ENCODE data around the gene ASPDH.

The ASPDH gene

DNA sequence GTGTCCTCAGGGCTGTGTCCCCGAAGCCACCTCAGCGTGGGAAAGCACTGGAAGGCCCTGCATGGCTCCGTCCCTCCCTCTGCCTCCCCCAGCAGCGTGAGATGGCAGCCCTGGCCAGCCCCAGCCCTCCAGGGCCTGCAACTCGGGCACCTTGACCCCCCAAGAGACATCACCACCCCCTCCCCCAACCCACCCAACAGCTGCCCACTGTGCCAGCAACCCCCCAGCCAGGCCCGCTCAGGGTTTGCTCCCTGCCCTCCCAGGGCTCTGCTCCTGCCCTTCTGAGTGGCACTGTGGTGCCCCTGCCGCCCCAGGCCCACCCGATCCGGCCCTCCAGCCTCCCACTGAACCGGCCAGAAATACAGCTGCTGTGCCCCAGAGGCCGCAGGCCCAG is 1.5 kb upstream of the ASPDH start:
- DNase-seq (ENCODE audit: low spot score) (no peak), FAIRE-seq (no peak)

DNA sequence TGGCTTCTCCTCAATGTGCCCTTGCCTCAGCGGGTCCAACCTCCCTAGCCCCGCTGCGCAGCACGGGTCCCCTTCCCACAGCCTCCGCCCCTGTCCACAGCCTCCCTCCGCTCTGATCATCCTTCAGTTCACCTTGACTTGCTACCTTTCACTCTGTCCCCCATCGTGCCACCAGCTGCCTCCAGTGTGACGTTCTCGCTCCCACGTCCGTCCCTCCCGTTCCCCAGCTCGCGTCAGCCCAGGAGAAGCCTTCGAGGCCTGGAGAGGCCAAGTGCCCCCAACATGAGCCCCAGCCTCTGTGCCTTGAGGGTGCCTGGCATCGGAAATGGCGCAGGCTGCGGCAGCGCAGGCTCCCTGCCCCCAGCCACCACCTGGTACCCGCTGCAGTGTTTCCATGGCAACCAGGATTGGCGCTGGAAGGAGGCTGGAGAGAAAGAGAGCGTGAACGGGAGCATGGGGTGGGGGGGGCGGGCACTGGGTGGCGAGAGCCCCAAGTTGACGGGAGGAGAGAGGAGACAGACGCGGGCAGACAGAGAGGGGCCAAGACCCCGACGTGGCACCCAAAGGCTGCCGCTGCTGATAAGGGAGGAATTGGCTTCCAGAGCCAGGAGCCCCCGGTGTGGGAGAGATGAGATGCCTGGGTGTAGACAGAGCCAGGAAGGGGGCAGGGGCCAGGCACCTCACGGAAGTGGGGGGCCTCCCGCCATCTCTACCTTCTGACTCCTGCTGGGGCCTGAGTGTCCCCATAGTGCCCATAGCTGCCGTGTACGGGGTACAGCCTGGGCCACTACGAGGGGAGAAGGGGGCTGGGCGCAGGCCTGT is 844 bp upstream of the ASPDH start:
- FAIRE-seq (no peak), DNase-seq (ENCODE audit: low spot score) (no peak)

DNA sequence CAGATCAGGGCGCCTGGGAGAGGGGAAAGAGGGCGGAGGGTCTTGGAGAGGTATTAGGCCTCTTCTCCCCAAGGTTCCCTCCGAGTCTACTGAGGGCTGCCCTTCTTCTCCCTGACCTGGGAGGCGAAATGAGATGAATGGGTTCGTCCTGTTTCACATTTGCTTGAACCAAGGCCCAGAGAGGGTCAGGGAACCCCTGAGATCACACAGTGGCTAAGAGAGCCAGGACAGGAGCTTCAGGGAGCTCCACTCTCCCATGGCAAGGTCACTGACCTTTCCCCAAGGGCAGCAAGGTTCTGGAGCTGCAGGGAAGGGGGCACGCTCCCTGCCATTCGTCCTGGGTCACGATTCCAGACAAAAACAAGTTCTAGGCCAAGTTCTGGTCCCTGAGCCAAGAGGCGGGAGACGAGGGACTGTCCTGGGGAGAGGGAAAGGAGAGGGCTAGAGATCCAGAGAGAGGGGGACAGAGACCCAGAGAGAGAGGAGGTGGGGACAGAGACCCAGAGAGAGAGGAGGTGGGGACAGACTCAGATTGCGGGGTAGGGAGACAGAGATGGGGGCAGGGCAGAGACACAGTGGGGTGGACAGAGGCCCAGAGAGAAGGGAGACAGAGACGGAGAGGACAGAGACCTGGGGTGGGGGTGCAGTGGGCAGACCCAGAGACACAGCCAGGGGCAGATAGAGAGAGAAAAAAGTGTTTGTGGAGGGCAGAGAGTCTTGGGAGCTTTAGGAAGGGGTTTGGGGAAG is 541 bp downstream of the ASPDH start:
- DNase-seq (ENCODE audit: low spot score): no peak
- FAIRE-seq: no peak

DNA sequence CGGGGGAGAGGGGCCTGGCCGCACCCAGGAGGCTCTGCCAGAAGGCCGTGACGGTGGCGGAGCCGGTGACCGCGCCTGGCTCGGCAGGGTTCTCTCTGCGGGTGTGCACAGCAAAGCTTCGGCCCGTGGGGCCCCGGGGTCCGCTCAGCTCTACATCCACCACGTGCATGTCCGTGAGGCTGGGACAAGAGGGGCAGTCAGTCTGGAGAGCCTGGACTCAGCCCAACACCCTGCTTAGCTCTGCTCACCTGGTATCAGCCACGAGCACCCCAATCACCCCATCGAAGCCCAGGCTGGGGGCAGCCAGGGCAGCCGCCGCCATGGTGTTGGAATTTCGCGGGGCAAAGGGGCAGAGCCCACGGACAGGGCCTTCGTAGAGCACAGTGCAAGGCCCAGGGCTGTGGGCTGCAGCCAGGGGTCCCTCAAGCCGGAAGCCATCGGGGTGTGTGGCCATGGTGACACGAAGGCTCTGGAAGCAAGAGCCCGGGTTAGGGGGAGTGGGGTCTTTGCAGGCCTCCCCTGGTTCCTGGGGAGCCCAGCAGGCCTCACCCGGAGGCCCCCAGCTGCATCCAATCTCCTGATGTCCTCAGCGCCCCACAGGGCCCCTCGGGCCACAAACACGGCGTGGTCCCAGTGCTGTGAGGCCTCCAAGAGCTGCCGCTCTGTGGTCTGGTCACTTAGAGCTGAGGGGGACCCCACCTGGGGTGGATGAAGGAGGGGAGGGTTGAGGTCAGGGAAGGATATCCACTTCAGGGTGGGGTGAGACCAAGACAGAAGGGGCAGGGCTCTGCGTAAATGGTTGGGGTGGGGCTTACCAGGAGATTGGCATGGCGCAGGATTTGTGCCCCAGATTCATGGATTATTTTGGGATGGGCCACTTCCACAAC is 1.4 kb downstream of the ASPDH start:
- FAIRE-seq: no peak
- no peak for DNase-seq (ENCODE audit: low spot score)

DNA sequence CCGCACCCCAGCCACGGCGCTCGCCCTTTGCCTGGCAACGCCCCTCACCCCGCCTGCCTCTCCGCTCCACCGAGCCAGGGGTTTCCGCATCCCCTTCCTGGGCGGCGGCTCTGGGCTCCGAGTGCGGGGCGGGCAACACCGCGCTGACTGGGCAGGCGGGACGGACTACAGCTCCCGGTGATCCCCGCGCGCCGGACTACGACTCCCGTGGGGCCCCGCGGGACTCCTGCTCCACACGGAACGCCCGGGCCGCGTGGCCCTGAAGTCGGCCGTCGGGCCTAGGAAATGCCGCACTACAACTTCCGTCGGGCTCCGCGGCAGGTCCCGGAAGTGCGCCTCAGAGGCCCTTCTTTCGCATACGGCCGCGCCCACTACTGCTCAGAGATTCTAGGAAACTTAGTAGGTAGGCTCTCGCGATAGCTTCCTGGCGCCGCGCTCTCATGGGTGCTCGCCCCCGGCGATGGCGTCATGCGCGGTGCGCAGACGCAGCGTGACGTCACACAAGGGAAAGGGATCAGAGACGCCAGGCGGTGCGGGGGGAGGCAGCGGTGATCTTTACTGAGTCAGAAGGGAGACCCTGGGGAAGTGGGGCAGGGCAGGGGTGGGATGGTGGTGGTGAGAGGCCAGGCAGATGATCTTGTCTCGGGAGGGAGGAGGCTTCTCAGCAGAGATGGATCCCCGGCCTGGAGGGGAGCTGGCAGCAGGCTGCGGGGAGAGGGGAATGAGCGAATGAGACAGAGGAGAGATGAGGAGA is 2.5 kb downstream of the ASPDH start, which contains the start of gene JOSD2:
TSS of gene JOSD2 (minus strand) at position 123 of the 754 bp plus-strand sequence. CDS start 760 bp downstream, outside the sequence.
- FAIRE-seq: peak; percentile 81
- peak; percentile 95 for DNase-seq (ENCODE audit: low spot score)

DNA sequence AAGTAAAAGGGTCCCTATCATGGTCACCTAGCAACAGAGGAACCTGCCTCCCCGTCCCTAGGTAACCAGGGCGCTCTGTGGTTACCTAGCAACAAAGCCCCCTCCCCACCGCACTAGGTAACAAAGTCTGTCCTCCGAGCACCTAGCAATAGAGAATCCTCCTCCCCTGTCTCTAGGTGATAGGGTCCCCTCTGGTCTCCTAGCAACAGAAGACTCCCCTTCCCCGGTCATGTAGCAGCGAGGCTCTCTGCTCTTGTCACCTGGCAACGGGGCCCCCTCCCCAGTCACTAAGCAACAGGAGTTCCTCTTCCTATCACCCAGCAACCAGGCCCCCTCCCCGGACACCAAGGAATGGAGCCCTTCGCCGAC is 3.0 kb downstream of the ASPDH start:
- DNase-seq (ENCODE audit: low spot score) (peak; percentile 4), FAIRE-seq (no peak)

DNA sequence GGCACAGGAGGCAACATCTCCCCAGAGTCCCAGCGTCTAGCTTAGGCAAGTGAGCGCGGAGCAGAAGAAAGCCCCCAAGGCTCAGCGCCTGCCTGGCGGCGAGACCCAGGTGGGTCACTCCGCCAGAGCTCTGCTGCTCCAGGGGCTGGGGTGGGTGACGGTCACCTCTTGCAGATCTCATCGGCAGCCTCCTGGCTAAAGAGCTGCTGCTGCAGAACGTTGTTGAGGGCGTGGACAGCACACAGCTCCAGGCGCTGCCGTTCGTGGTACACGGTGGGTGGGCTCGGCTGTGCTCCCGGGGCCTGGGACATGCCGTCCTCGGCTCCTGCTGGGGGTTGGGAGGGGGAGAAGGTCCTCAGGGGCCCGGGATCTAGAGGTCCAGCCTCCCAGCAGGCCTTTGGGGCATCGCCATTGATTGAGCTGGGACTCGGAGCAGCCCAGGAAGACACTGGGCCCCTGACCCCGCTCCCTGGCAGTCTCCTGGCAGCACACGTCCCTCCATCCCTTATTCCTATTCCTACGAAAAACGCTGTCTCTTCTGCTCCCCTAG is 3.5 kb downstream of the ASPDH start:
- no peak for FAIRE-seq

DNA sequence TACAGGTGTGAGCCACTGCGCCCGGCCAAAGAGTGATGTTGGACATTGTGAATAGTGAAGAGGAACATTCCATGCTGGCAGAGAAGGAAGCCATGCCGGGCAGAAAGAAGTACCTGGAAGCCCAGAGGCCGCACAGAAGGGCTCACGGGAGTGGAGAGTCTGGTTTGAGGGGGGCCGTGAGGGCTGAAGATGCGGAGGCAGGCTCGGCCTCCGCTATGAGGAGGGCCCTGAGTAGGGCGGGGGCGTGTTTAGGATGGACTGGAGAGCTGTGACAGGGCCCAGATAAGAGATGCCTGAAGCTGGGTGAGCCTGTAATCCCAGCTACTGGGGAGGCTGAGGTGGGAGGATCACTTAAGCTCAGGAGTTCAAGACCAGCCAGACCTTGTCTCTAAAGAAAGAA is 4.3 kb downstream of the ASPDH start:
- DNase-seq (ENCODE audit: low spot score) (no peak), FAIRE-seq (no peak)

More for the DNA sequence above, 3.5 kb downstream of the ASPDH start:
- DNase-seq (ENCODE audit: low spot score): no peak

DNA sequence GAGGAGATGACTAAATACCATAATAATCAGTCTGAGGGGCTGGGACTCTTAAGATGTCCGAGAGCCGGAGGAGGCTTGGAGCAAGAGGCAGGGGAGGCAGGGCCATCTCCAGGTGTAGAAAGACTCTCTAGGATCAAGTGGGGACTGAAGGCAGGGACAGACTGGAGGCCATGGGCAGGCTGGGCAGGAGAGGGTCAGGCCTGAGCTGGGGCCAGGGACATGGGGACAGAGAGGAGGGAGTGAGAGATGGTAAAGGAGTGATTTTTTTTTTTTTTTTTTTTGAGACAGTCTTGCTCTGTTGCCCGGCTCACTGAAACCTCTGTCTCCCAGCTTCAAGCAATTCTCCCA is 4.9 kb downstream of the ASPDH start:
- DNase-seq (ENCODE audit: low spot score) (no peak), FAIRE-seq (no peak)

DNA sequence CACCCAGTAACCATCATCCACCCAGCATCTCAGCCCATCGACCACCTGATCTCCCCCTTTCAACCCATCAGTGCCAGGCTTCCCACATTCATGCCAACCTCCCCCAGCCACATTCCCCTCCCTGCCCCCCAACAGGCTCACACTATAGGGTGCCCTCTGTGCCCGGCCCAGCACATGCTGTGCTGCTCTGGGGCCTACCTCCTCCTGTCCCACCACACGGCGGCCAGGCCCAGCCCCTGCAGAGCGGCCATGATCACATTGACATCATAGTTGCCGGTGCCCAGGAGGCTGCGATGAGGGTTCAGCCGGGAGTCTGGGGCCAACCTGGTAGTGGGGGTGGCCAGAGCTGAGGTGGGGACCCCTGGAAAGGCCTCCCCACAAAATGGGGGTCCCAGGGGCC is 6.3 kb downstream of the ASPDH start:
- DNase-seq (ENCODE audit: low spot score) (no peak), FAIRE-seq (no peak)

DNA sequence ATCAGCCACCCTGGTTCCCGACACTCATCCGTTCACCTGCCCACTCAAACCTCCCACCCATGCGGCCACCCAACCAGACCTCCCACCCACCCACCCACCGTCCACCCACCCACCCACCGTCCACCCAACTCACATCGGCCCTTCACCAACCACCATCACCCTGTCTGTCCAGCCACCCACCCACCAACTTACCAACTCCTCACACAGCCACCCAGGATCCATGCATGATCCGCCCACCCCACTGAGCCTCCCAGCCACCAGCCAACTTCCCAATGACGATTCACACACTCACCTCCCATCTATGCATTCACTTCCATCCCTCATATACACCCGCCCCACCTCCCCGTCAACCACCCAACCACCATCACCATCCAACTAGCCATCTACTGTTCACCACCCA is 7.0 kb downstream of the ASPDH start:
- no peak for FAIRE-seq
- no peak for DNase-seq (ENCODE audit: low spot score)

DNA sequence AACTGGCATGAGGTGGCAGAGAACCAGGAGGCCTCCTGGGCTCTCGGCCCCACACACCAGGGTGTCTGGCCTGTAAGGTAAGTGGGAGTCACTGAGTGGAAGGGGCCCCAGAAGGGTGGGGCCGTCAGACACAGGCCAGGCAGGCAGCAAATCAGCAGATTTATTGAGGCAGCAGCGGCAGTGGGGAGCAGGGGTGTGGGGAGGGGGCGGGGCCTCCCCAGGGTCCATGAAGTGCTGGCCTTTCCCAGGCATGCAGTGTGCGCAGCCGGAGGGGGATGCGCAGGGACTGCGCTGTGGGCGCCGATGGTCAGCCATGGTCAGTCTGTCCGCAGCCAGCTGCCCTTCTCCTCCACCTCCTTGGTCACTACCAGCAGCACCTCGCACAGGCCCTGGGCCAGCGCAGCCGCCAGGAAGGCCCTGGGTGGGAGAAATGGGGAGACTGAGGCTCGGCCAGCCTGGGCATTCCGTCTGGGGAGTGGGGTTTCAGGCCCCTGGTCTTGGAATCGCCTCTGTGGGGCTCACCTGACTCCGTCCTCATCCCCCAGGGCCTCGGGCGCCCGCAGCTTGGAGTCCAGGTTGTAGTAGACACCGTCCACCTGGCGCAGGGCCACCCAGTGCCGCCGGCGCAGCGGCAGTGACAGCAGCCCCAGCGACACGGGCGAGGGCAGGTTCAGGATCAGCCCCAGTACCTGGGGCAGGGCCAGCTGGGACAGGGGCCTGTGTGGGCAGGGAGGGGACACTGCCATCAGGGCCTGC is 7.7 kb downstream of the ASPDH start:
- FAIRE-seq (no peak), DNase-seq (ENCODE audit: low spot score) (no peak)

DNA sequence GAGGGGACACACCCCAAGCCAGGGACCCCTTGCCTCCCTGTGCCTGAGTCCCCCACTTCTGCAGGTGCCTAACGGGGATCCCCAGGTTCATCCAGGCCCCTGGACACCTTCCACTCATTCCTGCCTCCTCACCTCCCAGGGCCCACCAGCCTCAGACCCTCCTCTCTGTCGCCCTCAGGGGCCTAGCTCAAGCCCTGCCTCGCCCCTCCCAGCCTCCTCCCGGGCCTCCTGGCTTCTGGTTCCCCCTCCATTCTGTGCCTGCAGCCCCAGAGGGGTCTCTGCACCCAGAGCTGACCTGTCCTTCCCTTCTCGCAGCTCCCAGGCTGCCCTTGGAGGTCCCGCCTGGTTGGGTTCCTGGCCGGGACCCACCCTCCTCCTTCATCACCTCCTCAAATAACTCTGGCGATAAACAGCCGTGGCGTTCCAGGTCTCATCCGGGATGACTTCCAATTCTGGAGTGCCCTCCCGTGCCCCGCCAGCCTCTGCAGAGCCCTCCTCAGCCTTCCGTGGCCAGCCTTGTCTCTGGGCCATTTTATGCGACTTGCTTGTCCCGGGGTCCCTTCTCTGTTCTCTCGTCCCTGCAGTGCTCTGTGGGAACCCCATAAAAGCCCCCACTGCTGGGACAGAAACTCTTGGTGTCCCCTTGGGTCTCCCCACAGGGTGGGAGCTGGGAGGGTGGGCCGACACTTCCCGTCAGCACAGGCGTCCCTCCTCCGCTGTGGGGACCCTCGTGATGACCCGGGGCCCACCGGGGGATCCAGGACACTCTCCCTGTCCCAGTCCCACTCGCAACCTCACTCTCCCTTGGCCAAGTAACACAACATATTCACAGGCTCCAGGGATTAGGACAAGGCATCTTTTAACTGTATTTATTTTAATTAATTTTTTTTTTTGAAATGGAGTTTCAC is 11.9 kb downstream of the ASPDH start:
- FAIRE-seq (no peak), DNase-seq (ENCODE audit: low spot score) (no peak)

DNA sequence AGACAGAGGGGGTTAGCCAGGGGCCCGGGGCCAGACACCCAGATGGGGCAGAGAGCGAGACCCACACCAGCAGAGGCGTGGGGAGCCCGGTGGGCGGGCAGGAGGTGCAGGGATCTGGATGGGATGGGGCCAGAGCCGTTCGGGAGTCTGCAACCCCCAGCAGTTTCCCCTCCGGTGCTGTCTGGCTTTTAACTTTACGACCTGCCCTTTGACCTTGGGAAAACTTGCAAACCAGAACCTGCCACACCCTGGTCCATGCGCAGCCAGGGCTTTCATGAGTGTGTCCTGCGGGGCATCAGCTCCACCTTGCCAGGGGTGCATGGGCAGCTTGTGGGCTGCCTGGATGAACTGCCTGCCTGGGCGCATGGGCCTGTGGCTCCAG is 12.5 kb downstream of the ASPDH start:
- FAIRE-seq: no peak
- no peak for DNase-seq (ENCODE audit: low spot score)

DNA sequence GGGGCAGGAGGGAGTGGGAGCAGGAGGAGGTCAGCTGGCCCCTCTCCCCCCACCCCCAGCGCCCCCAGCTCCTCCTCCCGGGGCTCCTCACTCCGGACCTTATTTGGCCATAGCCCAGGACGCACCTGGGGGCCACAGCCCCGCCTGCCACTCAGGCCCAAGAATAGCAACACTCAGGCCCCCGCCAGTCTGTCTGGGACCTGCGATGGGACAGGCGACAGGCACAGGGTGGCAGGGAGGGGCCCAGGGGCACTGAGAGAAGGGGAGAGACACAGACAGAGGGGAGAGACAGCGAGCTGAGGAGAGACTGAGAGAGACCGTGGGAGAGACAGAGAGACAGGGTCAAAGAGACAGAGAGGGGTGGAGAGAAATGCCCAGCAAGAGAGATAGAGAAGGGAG is 13.0 kb downstream of the ASPDH start:
- no peak for FAIRE-seq
- DNase-seq (ENCODE audit: low spot score): no peak

DNA sequence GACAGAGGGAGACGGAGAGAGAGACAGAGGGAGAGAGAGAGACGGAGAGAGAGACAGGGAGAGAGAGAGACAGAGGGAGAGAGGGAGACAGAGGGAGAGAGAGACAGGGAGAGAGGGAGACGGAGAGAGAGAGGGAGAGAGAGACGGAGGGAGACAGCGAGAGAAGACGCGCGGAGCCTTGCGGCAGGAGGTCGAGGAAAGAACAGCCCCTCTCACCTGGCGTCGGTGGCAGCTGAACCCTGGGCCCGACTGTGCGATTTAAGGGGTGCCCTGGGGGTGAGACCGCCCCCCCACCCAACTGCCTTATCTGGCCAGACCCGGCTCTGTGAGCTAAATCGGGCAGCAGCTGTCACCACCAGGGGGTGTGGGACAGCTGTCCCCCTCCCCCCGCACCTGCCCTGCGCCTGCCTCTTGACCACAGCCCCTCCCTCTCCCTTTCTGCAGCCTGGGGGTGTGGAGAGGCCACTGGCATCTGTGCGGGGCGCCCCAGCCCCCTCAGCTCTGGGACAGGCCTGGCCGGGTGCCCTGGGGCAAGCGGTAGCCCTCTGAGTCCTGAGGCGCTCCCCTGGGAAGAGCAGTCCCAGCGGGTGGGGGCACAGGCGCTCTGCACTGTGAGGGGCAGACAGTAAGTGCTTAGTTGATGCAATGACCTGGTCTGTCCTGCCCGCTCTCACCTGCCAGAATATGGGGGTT is 13.5 kb downstream of the ASPDH start:
- no peak for FAIRE-seq
- DNase-seq (ENCODE audit: low spot score): no peak

DNA sequence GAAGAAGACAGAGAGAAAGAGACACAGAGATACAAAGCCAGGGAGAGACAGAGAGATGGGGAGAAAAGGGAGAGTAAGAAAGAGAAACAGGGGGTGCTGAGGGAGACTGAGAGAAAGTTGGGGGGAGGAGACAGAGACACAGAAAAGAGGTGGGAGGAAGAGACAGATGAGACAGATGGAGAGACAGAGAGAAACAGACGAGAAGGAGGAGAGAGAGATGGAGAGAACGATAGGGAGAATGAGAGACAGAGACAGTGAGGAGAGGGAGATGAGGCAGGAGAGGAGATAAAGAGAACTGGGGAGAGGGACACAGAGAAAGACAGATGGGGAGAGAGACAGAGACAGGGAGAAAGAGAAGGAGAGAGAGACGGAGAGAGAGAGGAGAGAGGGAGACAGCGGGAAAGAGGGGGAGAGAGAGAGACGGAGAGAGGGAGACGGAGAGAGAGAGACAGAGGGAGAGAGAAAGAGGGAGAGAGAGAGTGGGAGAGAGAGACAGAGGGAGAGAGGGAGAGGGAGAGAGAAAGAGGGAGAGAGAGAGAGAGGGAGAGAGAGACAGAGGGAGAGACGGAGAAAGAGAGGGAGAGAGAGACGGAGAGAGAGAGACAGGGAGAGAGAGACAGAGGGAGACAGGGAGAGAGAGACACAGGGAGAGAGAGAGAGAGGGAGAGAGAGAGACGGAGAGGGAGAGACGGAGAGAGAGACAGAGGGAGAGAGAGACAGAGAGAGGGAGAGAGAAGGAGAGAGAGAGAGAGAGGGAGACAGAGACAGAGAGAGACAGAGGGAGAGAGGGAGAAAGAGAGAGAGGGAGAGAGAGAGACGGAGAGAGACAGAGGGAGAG is 15.3 kb downstream of the ASPDH start:
- no peak for DNase-seq (ENCODE audit: low spot score)
- FAIRE-seq: no peak

DNA sequence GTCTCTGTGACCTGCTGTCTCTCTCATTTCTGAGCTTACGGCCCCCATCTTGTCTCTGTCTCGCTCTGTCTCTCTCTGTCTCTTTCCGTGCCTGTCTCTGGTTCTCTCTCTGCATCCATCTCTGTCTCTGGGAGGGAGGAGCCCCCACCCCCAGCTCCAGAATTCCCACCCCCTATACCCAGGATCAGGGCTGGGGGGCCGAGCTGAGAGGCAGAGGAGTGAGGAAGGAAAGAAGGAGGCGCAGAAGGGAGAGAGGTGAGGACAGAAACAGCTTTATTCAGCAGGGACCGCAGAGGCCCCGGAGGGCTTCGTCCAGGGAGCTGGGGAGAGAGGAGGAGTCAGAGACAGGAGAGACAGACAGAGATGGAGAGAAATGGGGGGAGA is 16.7 kb downstream of the ASPDH start:
- FAIRE-seq (no peak), DNase-seq (ENCODE audit: low spot score) (no peak)
